HG03135 (cell line): ENCODE data around the gene CYTIP.
A peak's percentile ranks its signal among the peaks of the same experiment; 100 is the strongest.

Experiments
- ATAC-seq: cut with Tn5 transposase; IDR thresholded peaks from one replicate; pipeline ENCODE4 v1.9.1; 2021; ENCODE audit warnings: mild to moderate bottlenecking, moderate library complexity; ENCODE audit not compliant: unreplicated experiment

The CYTIP gene

GRCh38 chr2:157465554-157465953 is 21.7 kb upstream of the CYTIP start:
- ATAC-seq: no peak

GRCh38 chr2:157463002-157463401 is 19.1 kb upstream of the CYTIP start:
- no peak for ATAC-seq

GRCh38 chr2:157460897-157461296 is 17.0 kb upstream of the CYTIP start:
- ATAC-seq: no peak

DNA sequence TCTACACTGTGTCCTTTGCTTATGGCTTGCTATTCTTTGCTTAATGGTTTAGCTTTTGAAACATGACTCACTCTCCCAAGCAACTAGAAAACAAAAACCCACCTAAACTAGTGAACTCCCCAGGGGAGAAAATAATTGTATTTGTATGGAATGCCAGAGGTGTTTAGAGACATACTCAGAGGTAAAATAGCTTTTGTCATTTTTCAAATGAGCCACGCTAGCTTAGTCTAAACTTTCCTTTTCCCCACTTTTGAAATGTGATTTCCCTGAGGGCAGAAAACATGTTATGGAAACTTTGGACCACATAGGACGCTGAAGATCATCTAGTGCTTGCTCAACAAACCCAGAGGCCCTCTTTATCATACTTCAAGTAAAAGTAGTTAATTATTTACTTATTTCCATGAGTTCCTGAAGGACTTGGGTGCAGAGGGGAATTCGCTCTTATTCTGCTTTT is 16.5 kb upstream of the CYTIP start:
- ATAC-seq: no peak

DNA sequence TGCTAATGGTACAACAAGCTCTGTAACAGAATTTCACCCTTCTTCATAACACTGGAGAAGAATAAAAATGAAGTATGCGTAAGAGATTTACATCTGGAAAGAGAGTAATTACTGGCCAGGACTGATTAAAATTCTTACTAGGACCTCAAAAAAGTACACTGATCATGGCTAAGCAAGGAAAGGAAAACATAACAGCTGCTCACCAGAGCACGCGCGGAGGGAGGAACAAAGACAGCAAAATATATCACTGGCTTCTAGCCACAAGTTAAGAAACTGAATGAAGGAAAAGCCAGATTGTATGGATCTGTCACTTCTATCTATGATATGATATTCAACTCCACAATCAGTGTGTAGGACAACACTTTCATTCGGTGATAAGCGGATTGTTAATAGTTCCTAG is 15.6 kb upstream of the CYTIP start:
- no peak for ATAC-seq

DNA sequence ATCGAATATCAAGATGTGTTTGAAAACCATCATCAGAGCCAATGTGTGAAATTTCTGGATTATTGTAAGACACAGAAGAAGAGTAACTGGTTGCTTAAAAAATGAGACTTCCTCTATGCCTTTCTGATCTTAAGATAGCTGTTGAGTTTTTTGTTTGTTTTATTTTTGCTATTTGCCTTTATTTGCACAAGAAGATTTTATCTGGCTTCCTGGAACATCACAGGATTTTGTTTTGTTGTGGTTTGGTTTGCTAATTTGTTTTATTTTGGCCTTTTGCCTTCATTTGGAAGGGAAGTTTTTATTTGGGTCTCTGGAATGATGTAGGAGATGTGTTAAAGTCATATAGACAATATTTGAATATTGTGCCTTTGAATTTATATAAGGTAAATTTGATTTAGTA is 3.9 kb upstream of the CYTIP start:
- ATAC-seq: no peak

GRCh38 chr2:157447031-157447430 is 3.1 kb upstream of the CYTIP start:
- no peak for ATAC-seq

GRCh38 chr2:157444641-157445040 is 752 bp upstream of the CYTIP start:
- no peak for ATAC-seq

DNA sequence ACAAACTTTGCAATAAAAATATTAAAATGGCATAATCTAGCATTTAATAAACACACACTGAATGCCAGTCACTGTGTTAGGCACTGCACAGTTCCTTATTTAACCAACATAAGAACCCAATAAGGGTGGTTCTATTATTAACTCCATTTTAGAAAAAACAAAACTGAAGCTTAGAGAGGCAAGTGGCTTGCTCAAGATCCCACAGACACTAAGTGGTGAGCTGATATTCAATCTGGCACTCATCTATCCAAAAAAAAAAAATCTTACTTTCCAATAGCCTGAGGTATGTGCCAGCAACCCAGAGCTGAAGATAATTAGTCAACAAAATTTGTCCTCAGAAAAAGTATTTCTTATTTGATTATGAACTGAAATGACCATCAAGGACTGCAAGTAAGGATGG is 799 bp downstream of the CYTIP start:
- ATAC-seq: no peak

DNA sequence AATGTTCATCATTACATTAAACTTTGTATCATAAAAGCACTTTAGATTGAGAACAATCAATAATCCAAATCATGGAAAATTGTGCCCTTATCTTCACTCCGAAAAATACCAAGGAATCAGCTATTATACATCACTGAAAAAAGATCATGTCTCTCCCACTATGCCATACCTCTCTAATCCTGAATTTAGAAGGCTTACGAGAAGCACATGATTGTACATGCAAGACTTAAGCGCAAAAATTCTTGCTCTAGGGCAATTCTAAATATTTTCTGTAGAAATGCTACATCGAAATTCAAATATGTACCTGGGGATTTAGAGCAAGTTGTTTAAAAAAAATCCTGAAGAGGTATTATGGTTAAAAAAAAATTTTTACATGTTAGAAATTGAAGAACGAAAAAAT is 1.3 kb downstream of the CYTIP start:
- no peak for ATAC-seq

GRCh38 chr2:157442191-157442590 is 1.7 kb downstream of the CYTIP start:
- no peak for ATAC-seq

- ATAC-seq: peak; percentile 38
Measured at GRCh38 chr2:157441072-157441454, 2.8 kb downstream of the CYTIP start.

DNA sequence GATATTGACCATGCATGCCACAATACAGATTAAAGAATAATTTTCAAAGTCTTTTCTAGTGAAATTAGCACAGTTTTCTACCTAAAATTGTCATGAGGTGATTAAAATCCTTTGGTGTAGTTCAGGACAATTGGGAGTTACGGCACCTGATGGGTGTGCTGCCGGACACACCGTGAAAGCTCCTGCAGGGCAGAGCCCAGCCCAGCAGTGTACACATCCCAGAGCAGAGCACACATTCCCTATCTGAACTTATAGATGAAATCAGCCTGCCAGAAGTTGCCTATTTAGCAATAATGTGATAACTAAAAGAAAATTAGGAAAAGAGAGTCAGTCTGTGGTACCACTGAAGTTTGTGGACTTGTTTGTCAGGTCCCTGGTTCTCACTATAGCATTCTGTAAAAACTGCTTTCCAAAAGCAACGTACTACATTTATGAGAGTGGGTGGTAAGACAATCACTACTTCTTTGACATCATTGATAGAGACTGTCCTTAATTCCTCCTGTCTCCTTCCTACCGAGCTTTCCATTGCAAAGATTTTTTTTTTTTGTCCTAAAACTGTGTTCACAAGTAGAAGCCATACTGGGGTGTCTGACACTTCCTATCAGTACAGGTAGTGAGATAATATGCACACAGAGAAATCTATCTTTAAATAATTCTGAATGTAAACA is 3.4 kb downstream of the CYTIP start:
- no peak for ATAC-seq

GRCh38 chr2:157439824-157440186 is 4.1 kb downstream of the CYTIP start:
- ATAC-seq: peak; percentile 33

DNA sequence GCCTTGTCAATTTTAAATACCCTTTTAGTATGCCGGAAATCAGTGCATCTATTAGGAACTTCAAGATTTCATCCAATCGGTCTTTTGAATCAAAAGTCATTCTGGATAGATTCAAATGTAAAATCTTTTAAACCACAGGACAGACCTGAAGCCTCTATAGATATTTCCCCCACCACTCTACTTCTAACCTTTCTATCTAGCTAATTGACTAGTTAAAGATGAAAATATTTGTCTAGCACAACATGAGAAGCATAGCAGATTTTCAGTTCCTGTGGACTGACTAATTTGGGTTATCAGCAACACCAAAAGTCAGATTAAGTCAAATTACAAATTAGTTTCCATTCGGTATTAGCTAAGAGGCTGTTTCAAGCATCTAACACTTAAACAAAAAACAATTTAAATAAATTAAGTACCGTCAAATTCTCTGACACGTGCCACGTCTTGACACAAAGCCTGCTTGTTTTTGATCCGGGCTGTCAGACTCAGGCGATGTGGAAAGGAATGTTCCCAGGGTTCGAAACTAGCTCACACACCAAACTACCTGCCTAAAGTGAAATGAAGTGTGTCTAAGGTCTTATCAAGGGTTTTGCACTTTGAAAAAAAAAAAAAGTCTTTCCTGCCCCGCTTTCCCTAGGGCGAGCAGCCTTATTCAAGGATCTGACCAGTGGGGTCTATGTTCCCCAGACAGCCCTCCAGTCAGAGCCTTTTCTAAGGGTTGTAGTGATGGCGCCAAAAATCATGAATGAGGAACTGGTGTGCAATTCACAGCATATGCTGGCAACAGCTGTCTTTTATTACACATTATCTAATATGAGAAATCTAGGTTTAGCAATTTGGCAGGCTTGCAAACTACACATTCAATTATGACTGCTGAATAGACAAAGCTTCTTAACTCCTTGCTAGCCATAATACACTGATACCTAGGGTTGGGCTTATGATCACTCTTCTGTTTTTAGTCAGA is 4.7 kb downstream of the CYTIP start:
- peak; percentile 13 for ATAC-seq

DNA sequence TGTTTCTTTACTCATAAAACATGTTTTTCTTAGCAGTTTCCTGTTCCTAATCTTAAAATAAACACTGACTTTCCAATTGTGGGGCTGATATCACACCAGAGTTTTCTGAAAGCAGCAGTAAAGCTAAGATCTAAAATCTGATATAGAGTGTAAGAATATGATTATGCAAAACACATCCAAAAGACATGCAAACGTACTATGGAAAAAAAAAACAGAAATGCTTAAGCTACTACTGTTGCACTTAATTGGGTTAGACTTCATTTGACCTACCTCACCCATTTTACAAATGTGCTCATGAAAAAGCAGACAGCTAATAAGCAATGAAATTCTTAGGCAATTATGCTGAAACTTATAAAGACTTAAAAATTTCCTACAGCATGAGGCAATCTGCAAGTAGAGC is 10.5 kb downstream of the CYTIP start:
- ATAC-seq: no peak

DNA sequence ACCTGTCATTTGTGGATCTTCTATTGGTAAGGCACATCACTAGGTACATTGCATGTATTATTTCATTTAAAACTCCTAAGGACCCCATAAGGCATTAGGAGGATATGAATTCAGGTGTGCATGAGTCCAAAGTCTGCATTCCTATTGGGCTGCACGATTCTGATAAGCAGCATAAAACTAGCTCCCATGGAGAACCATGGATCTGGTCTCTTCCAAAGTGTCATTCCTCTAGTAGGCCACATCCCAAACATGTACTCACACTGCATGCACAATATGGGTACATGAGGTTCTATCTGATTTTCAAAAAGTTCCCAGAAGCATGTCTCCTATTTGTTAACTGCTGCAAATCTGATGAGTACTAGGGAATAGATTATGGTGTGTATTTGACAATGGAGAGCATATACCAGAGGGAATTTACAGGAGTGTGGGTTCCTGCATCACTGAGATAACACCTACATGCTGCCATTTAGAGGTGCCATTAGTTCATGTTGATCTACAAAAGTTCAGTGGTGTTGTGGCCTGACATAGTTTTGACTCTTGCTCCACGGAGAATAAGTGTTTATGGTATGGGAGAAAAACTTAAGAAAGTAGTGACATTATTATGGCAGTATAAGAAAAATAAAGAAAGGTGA is 11.3 kb downstream of the CYTIP start:
- no peak for ATAC-seq

DNA sequence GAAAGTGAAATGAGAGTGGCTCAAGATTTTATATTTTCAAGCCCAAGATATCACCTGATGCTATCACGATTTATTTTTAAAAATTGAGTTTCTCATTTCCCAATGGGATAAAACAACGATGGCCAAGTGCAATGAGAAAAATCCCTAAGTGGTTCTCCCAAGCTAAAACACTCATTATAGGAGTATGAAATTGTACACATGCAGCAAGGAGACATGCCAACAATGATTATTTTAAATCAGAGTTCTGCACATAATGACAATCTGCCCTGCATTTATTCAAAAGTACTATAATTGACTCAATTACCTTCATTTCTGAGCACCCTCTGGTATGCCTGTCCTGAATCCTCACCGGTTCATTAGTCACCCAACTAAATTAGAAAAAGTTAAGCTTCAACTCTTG is 12.7 kb downstream of the CYTIP start:
- no peak for ATAC-seq

GRCh38 chr2:157428500-157429175 is 15.3 kb downstream of the CYTIP start:
- no peak for ATAC-seq

- ATAC-seq: no peak
Measured at GRCh38 chr2:157427922-157428303, 16.0 kb downstream of the CYTIP start.
